ENCODE measurements around the gene PDIA5.

PDIA5 gene

GRCh38 chr3:123042413-123042812 lies 24.4 kb upstream of the PDIA5 start:
- no peak for DNase-seq (ENCODE audit: extremely low read depth, low read depth)
- TF ChIP-seq, protein P1, sequence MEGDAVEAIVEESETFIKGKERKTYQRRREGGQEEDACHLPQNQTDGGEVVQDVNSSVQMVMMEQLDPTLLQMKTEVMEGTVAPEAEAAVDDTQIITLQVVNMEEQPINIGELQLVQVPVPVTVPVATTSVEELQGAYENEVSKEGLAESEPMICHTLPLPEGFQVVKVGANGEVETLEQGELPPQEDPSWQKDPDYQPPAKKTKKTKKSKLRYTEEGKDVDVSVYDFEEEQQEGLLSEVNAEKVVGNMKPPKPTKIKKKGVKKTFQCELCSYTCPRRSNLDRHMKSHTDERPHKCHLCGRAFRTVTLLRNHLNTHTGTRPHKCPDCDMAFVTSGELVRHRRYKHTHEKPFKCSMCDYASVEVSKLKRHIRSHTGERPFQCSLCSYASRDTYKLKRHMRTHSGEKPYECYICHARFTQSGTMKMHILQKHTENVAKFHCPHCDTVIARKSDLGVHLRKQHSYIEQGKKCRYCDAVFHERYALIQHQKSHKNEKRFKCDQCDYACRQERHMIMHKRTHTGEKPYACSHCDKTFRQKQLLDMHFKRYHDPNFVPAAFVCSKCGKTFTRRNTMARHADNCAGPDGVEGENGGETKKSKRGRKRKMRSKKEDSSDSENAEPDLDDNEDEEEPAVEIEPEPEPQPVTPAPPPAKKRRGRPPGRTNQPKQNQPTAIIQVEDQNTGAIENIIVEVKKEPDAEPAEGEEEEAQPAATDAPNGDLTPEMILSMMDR (IDR thresholded peaks at IDR 0.05; ENCODE audit: low read depth, low read length) = no peak

DNA sequence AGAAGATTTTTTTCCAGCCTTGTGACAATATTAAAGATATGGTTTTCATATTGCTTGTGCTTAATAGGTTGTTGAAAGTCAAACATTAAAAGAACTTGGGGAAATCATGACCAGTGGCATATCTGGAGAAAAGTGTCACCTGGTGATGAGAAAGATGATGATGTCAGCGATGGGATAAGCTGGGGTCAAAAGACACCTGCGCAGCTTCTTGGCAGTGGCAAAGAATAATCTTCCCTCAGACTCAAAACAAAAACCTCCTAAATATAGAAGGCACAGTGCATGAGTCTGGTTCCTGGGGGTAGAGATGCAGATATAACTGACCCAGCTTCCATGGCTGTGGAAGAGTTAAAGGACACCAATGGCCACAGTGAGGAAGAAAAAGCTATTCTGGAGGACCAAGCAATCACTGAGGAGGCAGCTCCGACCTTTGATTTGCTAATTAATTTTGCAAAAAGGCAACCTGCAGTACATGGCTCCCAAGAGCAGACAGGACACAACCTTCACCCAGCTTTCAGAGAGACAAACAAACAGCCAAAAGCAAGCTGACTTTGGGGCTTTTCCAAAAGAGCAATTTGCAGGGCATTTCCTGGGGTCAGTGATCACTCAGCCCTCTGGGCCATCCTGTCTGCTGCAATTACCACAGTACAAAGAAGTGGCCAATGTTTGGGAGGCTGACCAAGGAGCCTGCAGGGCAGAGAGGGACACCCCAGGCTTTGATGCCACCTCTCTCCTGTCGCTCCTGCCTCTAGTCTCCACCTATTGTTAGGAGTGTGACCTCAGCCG lies 21.7 kb upstream of the PDIA5 start:
- TF ChIP-seq, protein P1 (IDR thresholded peaks at IDR 0.05; ENCODE audit: low read depth, low read length) = no peak
- DNase-seq (ENCODE audit: extremely low read depth, low read depth) = no peak

- TF ChIP-seq, protein P1 (IDR thresholded peaks at IDR 0.05; ENCODE audit: low read depth, low read length) = no peak
- no peak for DNase-seq (ENCODE audit: extremely low read depth, low read depth)
Measured at GRCh38 chr3:123046262-123047061, 20.4 kb upstream of the PDIA5 start.

DNA sequence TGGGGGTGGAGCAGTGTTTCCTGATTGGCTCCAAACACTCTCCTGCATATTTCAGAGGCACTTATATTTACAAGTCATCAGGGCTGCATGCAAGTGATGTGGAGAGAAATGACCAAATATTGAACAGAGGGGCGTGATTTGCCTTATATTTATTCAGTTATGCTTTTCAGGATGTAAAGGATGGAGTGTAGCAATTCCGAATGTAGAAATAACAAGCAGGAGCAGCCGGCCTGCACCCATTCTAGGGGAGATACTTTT lies 19.8 kb upstream of the PDIA5 start:
- DNase-seq (ENCODE audit: extremely low read depth, low read depth) = no peak
- TF ChIP-seq, protein P1 (IDR thresholded peaks at IDR 0.05; ENCODE audit: low read depth, low read length) = no peak

GRCh38 chr3:123048480-123049237 lies 18.2 kb upstream of the PDIA5 start:
- TF ChIP-seq, protein P1 (IDR thresholded peaks at IDR 0.05; ENCODE audit: low read depth, low read length) = no peak
- DNase-seq (ENCODE audit: extremely low read depth, low read depth) = no peak

GRCh38 chr3:123050666-123051065 lies 16.2 kb upstream of the PDIA5 start:
- TF ChIP-seq, protein P1 (IDR thresholded peaks at IDR 0.05; ENCODE audit: low read depth, low read length) = no peak
- DNase-seq (ENCODE audit: extremely low read depth, low read depth) = no peak

DNA sequence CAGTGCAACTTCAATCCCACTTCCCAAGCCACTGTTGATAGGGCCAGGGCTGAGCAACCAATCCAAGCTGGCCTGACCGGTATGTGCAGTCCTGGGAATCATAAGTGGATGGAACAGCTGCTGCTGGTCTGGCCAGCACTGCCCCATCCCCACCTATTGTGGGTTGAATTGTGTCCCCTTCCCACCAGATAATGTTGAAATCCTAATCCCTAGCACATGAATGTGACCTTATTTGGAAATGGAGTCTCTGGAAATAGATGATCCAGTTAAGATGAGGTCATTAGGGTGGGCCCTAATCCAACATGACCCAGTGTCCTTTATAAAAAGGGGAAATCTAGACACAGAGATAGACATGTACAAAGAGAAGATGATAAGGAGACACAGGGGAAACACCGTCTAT lies 13.7 kb upstream of the PDIA5 start:
- DNase-seq (ENCODE audit: extremely low read depth, low read depth) = no peak
- TF ChIP-seq, protein P1 (IDR thresholded peaks at IDR 0.05; ENCODE audit: low read depth, low read length) = no peak
